Activated T-helper 1 cell treated with anti-CD3 and anti-CD28 coated beads, Interleukin-12 subunit alpha, Interleukin-12 subunit beta, Interleukin-2, Interleukin-4 antibody, amounts not matched to agents 30 ng/mL and 10 ng/mL and 1 ng/mL, durations not matched to agents 14 hours and 24 hours and 36 hours (primary cell): ENCODE data around the gene KRT9. TPM values are rescaled to one million over a fixed set of nuclear protein-coding genes. Genes with fewer than 3 reads are reported as not detected.

Source experiments
- DNase-seq: peaks from one replicate; pipeline ENCODE4 v3.0.0; 2021; ENCODE audit warnings: low spot score
- H3K27ac Mint-ChIP-seq: one replicate; pipeline ENCODE4 v1.8.0; 2021; ENCODE audit warnings: mild to moderate bottlenecking, mixed read lengths
- H3K27me3 Mint-ChIP-seq: one replicate; pipeline ENCODE4 v1.8.0; 2022; ENCODE audit warnings: mild to moderate bottlenecking, moderate library complexity, mixed read lengths; ENCODE audit not compliant: insufficient read depth
- H3K36me3 Mint-ChIP-seq: one replicate; pipeline ENCODE4 v1.8.0; 2021; ENCODE audit warnings: low read depth, mixed read lengths
- H3K4me1 Mint-ChIP-seq: one replicate; pipeline ENCODE4 v1.8.0; 2021; ENCODE audit warnings: low read depth, mixed read lengths
- H3K4me3 Mint-ChIP-seq: one replicate; pipeline ENCODE4 v1.8.0; 2021; ENCODE audit warnings: mild to moderate bottlenecking, moderate library complexity, mixed read lengths
- H3K9me3 Mint-ChIP-seq: one replicate; pipeline ENCODE4 v1.8.0; 2021; ENCODE audit warnings: mixed read lengths
- intact Hi-C: fragments of 100-400 bp; cut with micrococcal nuclease; formaldehyde crosslinking; loops from one replicate; pipeline ENCODE4 v1.15.1; 2024
- total RNA-seq: library from RNA; stranded (reverse); gene quantifications from 2 replicates; pipeline ENCODE4 v1.2.3, GENCODE V29; 2022

KRT9 gene
- total RNA-seq, 1 donor from 2014 or later, result not detected

DNA sequence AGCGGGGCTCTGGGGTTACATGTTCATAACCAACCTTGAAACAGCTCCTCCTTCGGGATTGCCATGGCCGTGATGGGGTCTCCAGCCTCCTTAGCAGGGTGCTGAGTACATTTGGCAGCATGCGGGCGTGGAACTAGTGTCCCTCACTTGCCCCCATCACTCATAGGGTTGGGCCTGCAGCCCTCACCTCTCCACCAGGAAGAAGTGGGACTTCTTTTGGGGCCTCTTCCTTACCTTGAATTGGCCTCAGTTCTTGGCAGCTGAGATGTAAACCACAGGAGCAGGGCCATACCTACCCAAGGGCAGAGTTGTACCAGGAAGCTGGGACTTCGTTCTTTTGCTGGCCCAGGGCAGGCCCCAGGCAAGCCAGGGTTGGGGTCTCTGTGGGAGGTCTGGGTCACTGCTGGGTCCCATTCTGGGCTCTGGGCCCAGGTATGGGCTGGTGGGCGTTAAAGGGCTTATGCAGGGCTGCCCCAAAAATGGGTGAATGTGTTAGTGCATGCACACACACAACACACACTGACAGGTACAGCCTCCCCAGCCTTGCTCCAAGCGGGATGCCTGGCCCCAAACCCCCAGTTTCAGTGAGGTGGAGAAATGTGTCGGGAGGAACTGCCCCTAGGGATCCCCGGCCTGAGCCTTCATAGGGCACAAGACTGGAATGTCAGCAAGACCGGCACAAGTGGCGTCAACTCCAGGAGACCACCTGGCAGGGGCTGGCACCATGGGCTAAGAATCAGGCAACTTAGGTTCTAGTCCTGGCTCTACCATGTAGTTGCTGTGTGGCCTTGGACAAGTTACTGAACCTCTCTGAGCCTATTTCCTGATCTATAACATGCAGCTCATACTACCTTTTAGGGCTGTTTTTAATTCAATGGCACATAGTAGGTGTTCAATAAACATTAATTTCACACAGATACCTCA is 49.3 kb downstream of the KRT9 start:
- Mint-ChIP-seq H3K4me1 (no peaks in the 10 kb centered on the region), H3K4me3 (no peak overlapping the region), H3K27ac (no peak overlapping the region), H3K9me3 (no peaks in the 10 kb centered on the region), H3K36me3 (no peaks in the 10 kb centered on the region), H3K27me3 (peaks cover 16% of the 10 kb centered on the region)
- no peak for DNase-seq
- intact Hi-C loops, result no loop called here

DNA sequence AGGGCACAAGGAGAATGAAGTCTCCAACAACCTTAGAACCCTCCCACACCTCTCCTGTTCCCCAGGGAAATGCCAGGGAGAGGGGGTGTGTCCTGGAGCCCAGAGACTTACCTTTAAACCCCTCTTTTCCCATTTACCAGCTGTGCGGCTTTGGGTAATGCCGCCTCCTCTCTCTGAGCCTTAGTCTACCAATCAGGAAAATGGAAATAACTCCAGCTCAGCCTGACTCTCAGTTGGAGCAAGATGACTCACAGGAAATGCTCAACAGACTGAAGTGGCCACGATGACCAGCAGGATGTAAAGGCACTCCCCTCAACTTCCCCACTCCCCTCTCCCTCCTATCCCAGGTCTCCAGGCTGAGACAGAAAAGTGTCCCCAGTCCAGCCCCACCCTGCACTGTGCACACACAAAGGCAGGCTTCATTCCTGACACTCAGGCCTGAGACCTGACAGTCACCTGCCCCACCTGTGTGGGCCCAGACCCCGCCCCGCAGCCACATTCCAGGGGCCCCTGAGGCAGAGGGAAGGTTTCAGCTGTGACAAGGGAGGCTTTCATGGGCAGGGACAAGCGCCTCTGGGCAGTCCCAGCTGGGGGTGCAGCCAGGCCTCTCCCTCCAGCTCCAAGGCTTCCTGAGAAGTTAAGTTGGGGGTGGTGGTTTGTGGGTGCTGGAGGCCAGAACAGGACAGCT is 50.1 kb downstream of the KRT9 start:
- Mint-ChIP-seq H3K27me3 (peaks cover 9% of the 10 kb centered on the region), H3K27ac (no peak overlapping the region), H3K4me1 (no peaks in the 10 kb centered on the region), H3K36me3 (no peaks in the 10 kb centered on the region), H3K4me3 (no peak overlapping the region), H3K9me3 (no peaks in the 10 kb centered on the region)
- intact Hi-C loops, result no loop called here
- no peak for DNase-seq

DNA sequence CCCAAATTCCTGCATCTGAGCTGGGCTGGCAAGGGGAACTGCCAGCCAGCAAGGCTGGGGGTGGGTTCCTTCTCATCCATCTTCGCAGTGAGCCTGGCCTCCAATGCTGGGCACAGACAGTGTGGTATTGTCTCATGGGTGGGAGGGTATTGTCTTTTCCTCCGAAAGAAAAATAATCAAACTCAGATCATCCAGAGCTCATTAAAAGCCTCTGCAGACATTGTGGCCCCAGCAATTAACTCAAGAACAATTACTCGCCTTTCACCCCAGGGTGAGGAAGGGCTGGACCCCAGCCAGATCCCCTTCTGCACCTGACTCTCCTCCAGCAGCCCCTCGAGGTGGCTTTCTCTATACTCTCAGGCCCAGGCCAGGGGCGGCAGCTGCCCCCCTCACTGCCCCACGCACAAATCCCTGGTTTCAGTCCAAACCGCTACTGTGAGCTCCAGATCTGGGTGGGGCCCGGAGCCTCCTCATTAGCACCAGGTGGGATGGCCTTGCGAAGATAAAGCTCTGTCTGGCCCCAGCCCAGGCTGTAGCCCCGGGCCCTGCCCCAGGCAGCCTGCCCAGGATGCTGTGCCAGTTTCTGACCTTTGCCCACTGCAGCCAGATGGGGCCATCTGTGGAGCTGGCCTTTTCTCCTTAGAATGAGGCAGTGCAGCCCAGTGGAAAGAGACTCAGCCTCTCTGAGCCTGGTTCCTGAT is 50.9 kb downstream of the KRT9 start:
- H3K27me3 Mint-ChIP-seq, result peaks cover 3% of the 10 kb centered on the region
- H3K4me3 Mint-ChIP-seq, result no peak overlapping the region

DNA sequence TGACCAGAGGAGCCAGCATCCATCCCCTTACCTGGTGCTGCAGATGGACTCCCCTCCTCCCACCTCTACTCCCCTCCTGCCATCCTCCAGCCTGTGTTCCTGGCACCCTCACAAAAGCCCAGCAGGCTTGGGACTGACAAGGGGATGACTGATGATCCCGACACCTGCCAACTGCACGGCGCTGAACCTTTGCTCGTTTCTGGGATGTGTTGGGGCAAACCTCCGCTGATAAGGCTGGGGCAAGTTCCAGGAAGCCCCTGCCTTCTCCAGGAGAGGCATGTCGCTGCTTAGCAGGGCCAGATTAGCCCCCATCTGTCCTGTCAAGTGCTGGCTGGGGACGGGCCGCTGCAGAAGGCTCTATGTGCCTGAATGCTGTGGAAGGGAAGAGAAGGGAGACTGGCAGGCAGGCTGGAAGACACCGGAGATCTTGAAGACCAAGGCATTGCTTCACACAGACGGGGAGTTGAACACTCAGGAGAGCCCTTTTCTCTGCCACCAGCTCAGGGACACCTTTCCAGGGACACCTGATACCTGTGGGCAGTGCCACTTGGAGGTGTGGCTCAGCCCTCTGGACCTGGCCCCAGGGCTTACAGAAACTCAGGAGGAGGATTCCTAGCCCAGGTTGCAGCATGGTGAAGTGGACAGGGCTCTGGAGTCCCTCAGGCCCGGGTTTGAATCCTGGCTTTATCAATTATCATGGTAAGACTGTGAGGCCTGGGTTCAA is 52.2 kb downstream of the KRT9 start:
- Mint-ChIP-seq H3K9me3 (no peaks in the 10 kb centered on the region), H3K27me3 (no peaks in the 10 kb centered on the region), H3K4me1 (no peaks in the 10 kb centered on the region), H3K4me3 (no peak overlapping the region), H3K36me3 (no peaks in the 10 kb centered on the region), H3K27ac (no peak overlapping the region)
- intact Hi-C loops, result no loop called here
- no peak for DNase-seq

More for the DNA sequence above, 50.9 kb downstream of the KRT9 start:
- no peaks in the 10 kb centered on the region for H3K36me3 Mint-ChIP-seq
- intact Hi-C loops, result no loop called here
- DNase-seq, result no peak
- no peaks in the 10 kb centered on the region for H3K9me3 Mint-ChIP-seq
- no peak overlapping the region for H3K27ac Mint-ChIP-seq
- H3K4me1 Mint-ChIP-seq, result no peaks in the 10 kb centered on the region

DNA sequence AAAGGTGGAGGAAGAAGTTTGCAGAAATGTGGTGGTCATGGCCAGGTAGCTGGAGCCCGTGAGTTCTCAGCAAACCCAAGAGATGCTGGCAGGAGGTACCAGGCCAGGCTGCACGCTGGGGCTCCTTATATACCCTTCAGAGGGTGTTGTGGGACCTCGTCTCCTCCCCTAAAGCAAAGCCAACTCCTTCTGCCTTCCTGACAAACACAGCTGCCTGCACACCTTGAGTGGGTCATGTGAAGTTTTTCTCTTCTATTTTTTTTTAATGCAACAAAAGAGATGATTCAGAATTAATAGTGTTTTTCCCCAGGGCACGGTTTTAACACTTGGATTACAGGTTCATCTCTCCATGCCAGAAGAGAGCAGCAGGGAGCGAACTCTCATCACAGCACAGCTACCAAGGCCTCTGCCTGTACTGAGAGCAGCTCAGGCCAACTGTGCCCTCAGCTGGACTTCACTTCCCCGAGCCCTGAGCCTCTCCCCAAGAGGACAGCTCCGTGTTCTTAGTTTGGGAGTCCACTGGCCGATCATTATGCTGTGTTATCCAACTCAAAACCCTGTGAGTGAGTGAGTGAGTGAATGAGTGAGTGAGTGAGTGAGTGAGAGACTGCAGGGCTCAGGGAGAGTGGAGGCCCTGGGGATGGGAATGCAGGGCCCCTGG is 52.9 kb downstream of the KRT9 start, which contains the start of gene KRT15:
TSS of gene KRT15 (minus strand) at position 102 of the 661 bp plus-strand sequence. CDS start at position 39, 63 bp downstream.
- Mint-ChIP-seq H3K4me3 (no peak within 1 kb of the TSS), H3K27me3 (peaks cover 3% of the 10 kb centered on the region)

DNA sequence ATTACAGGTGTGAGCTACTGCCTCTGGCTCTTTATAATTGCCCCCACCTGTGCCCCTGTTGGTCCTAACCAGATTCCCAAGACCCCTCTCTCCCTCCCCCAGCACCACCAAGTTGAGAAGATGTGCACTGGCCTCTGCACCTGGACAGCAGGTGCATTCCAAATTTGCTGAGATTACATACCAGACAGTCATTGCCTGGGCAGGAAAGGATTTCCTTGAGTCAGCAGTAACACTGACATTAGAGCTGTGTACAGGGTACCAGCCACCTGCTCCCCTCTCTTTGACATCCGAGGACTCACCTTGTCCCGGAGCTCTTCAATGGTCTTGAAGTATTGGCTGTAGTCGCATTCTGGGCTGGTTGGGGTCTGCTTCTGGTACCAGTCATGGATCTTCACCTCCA is 53.8 kb downstream of the KRT9 start:
- Mint-ChIP-seq H3K36me3 (no peaks in the 10 kb centered on the region), H3K4me3 (no peak overlapping the region), H3K27ac (no peak overlapping the region), H3K27me3 (peaks cover 3% of the 10 kb centered on the region), H3K9me3 (no peaks in the 10 kb centered on the region), H3K4me1 (no peaks in the 10 kb centered on the region)
- intact Hi-C loops, result no loop called here
- DNase-seq, result no peak

More for the DNA sequence above, 52.9 kb downstream of the KRT9 start, which contains the start of gene KRT15:
- intact Hi-C loops, result no loop called here
- Mint-ChIP-seq H3K36me3 (no peaks in the 10 kb centered on the region), H3K27ac (no peak within 1 kb of the TSS), H3K4me1 (no peaks in the 10 kb centered on the region), H3K9me3 (no peaks in the 10 kb centered on the region)
- no peak for DNase-seq

DNA sequence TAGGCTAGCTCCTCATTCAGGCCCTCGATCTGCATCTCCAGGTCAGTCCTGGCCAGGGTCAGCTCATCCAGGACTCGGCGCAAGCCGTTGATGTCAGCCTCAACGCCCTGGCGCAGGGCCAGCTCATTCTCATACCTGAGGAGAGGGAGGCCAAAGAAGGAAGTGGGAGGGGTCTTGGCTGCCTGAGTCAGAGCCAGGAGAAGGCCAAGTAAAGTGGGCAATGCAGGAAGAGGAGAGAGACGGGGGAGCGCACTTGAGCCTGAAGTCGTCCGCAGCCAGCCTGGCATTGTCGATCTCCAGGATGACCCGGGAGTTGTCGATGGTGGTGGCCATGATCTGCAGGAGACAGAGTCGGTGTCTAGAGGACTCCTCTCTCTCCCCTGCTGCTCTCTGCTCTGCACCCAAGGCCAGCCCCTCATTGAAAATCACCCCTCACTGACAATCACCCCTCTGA is 55.0 kb downstream of the KRT9 start:
- no peaks in the 10 kb centered on the region for H3K4me1 Mint-ChIP-seq
- no peak for DNase-seq
- intact Hi-C loops, result no loop called here
- H3K27ac Mint-ChIP-seq, result no peak overlapping the region
- H3K36me3 Mint-ChIP-seq, result no peaks in the 10 kb centered on the region
- no peaks in the 10 kb centered on the region for H3K9me3 Mint-ChIP-seq
- H3K27me3 Mint-ChIP-seq, result peaks cover 8% of the 10 kb centered on the region
- H3K4me3 Mint-ChIP-seq, result no peak overlapping the region

DNA sequence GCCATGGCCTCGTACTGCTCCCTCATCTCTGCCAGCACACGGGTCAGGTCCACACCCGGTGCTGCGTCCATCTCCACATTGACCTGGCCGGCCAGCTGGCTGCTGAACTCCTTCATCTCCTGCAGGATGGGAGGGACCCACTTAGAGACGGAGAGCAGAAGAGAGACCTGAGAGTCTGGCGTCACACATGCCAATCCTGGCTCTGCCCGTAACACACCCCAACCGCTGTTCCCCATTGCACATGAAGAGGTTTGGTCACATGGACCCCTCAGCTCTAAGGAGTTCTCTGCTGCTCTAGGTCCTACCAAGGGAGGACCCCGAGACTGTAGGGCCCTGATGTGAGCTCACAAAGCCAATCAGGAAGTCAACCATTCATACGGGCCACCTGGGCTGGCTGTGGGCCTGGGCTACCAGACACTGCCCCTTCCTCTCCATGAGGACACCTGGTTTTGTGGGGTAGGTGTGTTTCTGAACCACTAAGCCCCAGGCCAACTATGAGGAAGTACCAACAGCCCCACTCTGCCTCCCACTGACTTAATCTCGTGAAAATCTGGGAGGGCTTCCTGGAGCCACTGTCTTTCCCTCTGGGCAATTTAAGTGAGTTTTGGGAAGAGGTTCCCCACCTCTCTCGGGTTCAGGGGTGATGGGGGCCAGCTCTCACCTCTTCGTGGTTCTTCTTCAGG is 55.6 kb downstream of the KRT9 start:
- H3K4me1 Mint-ChIP-seq, result no peaks in the 10 kb centered on the region
- DNase-seq, result no peak
- H3K36me3 Mint-ChIP-seq, result no peaks in the 10 kb centered on the region
- intact Hi-C loops, result no loop called here
- H3K27me3 Mint-ChIP-seq, result peaks cover 11% of the 10 kb centered on the region
- no peaks in the 10 kb centered on the region for H3K9me3 Mint-ChIP-seq
- H3K27ac Mint-ChIP-seq, result no peak overlapping the region
- H3K4me3 Mint-ChIP-seq, result no peak overlapping the region

Other genes with a start within 250 kb of the KRT9 start
- gene KRT33A, start 221.2 kb downstream of the KRT9 start, total RNA-seq, result not detected in 2 replicates
- gene KRT33B, start 202.2 kb downstream of the KRT9 start, total RNA-seq, result not detected in 2 replicates
- not detected in 2 replicates for gene KRT34, start 189.8 kb downstream of the KRT9 start, total RNA-seq
- gene KRT31, start 174.5 kb downstream of the KRT9 start, total RNA-seq, result not detected in 2 replicates
- gene KRT37, start 147.5 kb downstream of the KRT9 start, total RNA-seq, result not detected in 2 replicates
- gene KRT38, start 131.1 kb downstream of the KRT9 start, total RNA-seq, result not detected in 2 replicates
- gene KRT32, start 104.7 kb downstream of the KRT9 start, total RNA-seq, result not detected in 2 replicates
- not detected in 2 replicates for gene KRT35, start 90.9 kb downstream of the KRT9 start, total RNA-seq
- gene KRT36, start 82.1 kb downstream of the KRT9 start, total RNA-seq, result not detected in 2 replicates
- gene KRT13, start 66.4 kb downstream of the KRT9 start, total RNA-seq, result not detected in 2 replicates
- not detected in 2 replicates for gene KRT15, start 53.2 kb downstream of the KRT9 start, total RNA-seq
- not detected in 2 replicates for gene KRT19, start 43.8 kb downstream of the KRT9 start, total RNA-seq
- not detected in 2 replicates for gene KRT14, start 14.8 kb upstream of the KRT9 start, total RNA-seq
- not detected in 2 replicates for gene KRT16, start 40.7 kb upstream of the KRT9 start, total RNA-seq
- gene KRT17, start 52.5 kb upstream of the KRT9 start, total RNA-seq, result 0.24 TPM in 1 of 2 replicates, not detected in the other
- 876 and 893 TPM in 2 replicates for gene EIF1, start 116.8 kb upstream of the KRT9 start, total RNA-seq
- not detected in 2 replicates for gene GAST, start 140.3 kb upstream of the KRT9 start, total RNA-seq
- not detected in 2 replicates for gene HAP1, start 162.6 kb upstream of the KRT9 start, total RNA-seq
- 0.12 and 0.39 TPM in 2 replicates for gene JUP, start 214.7 kb upstream of the KRT9 start, total RNA-seq
- gene P3H4, start 239.9 kb upstream of the KRT9 start, total RNA-seq, result 4.1 and 5.0 TPM in 2 replicates
- 0.62 and 1.1 TPM in 2 replicates for gene FKBP10, start 240.9 kb upstream of the KRT9 start, total RNA-seq